ENCODE data around the gene TERT.

TERT gene

GRCh38 chr5:1317921-1318565 lies 23.2 kb upstream of the TERT start:
- no peak for DNase-seq

GRCh38 chr5:1316588-1317340 lies 21.9 kb upstream of the TERT start:
- DNase-seq = no peak

- DNase-seq = peak; percentile 98
Measured at GRCh38 chr5:1315709-1316587, 21.1 kb upstream of the TERT start.

GRCh38 chr5:1315018-1315708 lies 20.3 kb upstream of the TERT start:
- peak; percentile 6 for DNase-seq

- no peak for DNase-seq
Measured at GRCh38 chr5:1314564-1314982, 19.7 kb upstream of the TERT start.

- DNase-seq = no peak
Measured at GRCh38 chr5:1312993-1313833, 18.3 kb upstream of the TERT start.

GRCh38 chr5:1312206-1312605 lies 17.3 kb upstream of the TERT start:
- DNase-seq = no peak

GRCh38 chr5:1311439-1312055 lies 16.7 kb upstream of the TERT start:
- DNase-seq = no peak

- DNase-seq = no peak
Measured at GRCh38 chr5:1310118-1310517, 15.2 kb upstream of the TERT start.

- DNase-seq = no peak
Measured at GRCh38 chr5:1304033-1304432, 9.2 kb upstream of the TERT start.

GRCh38 chr5:1302258-1302657 lies 7.4 kb upstream of the TERT start:
- no peak for DNase-seq

GRCh38 chr5:1300581-1301083 lies 5.8 kb upstream of the TERT start:
- no peak for DNase-seq

- DNase-seq = no peak
Measured at GRCh38 chr5:1299961-1300360, 5.1 kb upstream of the TERT start.

- no peak for DNase-seq
Measured at GRCh38 chr5:1299511-1299850, 4.6 kb upstream of the TERT start.

- DNase-seq = no peak
Measured at GRCh38 chr5:1298723-1299510, 4.0 kb upstream of the TERT start.

- DNase-seq = no peak
Measured at GRCh38 chr5:1298067-1298551, 3.2 kb upstream of the TERT start.

- no peak for DNase-seq
Measured at GRCh38 chr5:1297243-1297642, 2.4 kb upstream of the TERT start.

- no peak for DNase-seq
Measured at GRCh38 chr5:1295650-1296037, 776 bp upstream of the TERT start.

- no peak for DNase-seq
Measured at GRCh38 chr5:1294206-1294834, 548 bp downstream of the TERT start.
